SKM-1 treated with dmso at 0.1 percent for 144 hours (cell line): ENCODE data around the gene GGCX.

Source experiments
- DNase-seq: peaks from one replicate; lab custom pipeline; 2025; ENCODE audit not compliant: unreplicated experiment; lab: John Stamatoyannopoulos, UW

The GGCX gene

GRCh38 chr2:85542777-85543176 lies 18.5 kb downstream of the GGCX start:
- no peak for DNase-seq

DNA sequence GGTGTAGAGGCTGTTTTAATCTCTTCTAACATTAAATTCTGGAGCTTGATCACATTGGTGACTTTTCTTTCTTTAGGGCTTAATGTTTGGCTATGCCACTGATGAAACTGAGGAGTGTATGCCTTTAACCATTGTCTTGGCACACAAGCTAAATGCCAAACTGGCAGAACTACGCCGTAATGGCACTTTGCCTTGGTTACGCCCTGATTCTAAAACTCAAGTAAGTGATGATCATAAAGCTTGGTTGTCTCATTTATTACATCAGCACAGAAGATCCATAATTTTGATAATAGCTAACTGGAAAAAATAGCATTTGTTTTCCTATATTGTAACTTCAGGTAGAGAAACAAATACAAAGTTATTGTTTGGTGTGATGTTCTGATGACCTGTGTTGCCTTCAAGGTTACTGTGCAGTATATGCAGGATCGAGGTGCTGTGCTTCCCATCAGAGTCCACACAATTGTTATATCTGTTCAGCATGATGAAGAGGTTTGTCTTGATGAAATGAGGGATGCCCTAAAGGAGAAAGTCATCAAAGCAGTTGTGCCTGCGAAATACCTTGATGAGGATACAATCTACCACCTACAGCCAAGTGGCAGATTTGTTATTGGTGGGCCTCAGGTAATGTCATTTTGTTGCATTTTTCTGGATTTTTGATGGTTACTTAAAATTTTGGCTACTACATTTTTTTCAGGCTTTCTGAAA lies 19.4 kb downstream of the GGCX start:
- DNase-seq = no peak

DNA sequence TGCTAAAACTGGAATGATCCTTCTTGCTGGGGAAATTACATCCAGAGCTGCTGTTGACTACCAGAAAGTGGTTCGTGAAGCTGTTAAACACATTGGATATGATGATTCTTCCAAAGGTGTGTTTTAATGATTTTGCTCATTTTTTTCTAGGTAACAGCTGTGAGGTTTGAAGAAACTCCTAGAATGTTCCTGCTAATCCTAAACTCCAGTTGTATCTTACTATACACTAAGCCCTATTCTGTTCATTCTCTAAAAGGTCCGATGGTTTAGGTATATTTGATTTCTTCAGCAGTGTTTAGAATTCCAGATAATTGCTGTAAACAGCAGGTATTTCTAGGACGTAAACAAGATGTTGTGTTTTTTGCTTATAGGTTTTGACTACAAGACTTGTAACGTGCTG lies 20.0 kb downstream of the GGCX start:
- no peak for DNase-seq

GRCh38 chr2:85540133-85540648 lies 21.1 kb downstream of the GGCX start:
- DNase-seq = peak; percentile 65

DNA sequence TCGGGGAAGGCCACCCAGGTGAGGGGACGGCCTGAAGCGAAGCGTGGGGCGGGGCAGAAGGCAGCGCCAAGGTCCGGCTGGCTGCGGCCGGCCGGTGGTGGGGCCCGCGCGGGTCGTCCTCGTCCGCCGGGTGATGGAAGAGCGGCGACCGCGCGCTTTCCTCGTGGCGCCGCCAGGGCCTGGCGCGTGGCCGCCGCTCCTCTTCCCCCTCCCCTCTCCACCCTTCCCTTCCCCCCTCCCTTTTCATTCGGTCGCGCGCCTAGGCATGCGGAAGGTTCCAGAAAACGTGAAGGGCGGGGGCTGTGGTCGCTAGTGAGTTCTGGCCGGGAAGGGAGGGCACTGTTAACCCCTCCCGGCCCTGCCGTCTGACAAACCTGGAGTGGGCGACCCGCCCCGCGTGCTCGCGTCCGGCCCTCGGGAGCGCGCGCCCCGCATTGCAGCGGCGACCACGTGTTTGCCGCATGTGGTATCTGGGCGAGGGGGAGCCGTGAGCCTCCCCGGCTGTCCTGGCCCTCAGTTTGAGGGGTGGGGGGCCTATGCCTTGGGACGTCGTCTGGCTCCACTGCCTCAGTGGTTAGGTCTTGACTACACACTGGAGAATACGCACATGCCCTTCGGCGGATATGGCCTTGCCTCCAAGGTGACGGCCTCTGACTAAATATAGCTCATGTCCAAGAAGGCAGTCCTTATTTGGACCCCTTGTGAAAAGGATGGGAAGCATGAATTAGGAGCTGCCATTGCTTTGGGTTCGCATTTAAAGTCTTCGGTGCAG lies 21.7 kb downstream of the GGCX start:
- DNase-seq = peak; percentile 73

DNA sequence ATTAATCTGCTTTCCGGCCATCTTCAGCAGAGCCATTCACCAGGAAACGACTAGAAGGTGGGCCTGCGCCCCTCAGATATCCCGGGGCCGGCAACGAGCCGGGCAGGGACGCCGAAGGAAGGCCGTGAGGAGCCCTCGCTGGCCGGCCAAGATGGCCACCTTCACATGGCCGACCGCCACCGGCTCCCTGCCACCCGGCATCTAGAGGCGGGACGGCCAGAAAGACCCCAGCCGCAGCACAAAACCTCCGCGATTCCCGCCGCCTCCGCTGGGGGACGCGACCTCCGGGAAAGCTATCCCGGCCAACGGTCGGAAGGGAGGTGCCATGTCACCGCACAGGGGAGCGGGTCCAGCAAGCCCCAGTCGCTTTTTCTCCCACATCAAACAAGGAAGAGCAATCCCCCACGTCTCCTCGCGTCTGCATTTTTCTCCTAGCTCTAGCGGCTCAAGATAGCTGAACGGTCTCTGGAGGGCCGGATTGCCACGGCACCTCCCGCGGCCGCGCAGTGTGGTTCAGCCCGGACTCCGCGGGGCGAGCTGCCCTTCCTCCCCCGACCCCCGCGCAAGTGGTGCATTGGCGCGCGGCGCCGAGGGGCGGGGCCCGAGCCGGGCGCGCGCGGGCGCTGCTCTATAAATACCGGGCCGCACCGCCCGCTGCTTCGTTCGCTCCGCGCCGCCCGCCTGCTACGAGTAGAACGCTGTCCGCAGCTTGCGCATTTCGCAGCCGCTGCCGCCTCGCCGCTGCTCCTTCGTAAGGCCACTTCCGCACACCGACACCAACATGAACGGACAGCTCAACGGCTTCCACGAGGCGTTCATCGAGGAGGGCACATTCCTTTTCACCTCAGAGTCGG lies 22.6 kb downstream of the GGCX start, which contains the start of gene MAT2A:
MAT2A (plus strand) TSS at position 662 of the 854 bp plus-strand sequence; CDS start at position 782, 120 bp downstream.
- DNase-seq = peak; percentile 96

- peak; percentile 35 for DNase-seq
These were observed 23.4 kb downstream of the GGCX start for GRCh38 chr2:85537600-85538506.

DNA sequence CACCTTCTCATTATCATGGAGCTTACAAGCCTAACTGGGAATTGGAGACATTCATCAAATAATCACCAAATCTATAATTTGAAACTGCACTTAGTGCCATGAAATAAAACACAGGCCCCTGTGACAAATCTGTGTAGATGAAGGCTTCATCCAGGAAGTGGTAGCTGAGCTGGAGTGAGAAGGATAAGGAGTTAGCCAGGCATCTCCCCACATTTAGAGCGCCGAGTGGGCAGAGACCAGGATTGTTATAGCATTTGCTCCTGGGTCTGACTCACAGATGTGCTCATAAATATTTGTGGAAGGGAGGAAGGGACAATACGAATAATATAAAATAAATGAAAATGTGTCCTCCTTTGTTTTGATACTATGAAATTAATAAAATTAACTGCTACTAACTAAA lies 24.8 kb downstream of the GGCX start:
- DNase-seq = no peak

DNA sequence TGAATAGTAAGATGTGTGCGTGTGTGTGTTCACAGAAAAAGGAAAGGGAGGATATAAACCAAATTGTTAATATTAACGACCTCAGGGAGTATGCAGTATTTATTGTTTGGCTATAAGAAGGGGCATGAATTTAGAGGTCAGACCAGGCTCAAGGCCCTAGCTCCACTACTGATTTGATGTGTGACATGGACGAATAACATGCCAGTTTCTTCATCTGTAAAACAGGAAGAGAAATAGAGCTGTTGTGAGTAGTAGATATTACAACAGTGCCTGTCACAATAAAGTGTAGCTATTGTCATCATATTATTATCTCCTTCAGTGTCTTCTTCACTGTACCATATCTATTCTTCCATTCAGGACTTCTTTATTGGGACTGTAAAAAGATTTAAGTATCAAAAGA lies 26.4 kb downstream of the GGCX start:
- peak; percentile 58 for DNase-seq

GRCh38 chr2:85534099-85534498 lies 27.2 kb downstream of the GGCX start:
- DNase-seq = no peak

DNA sequence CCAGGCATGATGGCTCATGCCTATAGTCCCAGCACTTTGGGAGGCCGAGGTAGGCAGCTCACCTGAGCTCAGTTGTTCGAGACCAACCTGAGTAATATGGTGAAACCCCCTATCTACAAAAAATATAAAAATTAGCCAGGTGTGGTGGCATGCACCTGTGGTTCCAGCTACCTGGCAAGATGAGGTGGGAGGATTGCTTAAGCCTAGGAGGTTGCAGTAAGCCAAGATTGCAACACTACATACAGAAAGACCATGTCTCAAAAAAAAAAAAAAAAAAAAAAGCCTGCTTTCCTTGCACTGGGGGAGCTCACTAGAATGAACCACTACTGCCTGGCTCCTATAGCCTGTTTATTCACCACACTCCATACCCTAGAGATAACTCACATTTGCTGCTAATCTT lies 29.7 kb downstream of the GGCX start:
- DNase-seq = no peak

DNA sequence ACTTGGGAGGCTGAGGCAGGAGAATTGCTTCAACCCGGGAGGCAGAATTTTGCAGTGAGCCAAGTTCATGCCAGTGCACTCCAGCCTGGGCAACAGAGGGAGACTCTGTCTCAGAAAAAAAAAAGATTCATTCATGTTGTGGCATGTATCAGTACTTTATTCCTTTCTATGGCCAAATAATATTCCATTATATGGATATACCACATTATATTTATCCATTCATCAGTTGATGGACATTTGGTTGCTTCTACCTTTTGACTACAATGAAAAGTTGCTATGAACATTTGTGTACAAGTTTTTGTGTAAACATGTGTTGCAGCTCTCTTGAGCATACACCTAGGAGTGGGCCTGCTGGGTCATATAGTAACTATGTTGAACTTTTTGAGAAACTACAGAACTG lies 31.5 kb downstream of the GGCX start:
- DNase-seq = no peak

DNA sequence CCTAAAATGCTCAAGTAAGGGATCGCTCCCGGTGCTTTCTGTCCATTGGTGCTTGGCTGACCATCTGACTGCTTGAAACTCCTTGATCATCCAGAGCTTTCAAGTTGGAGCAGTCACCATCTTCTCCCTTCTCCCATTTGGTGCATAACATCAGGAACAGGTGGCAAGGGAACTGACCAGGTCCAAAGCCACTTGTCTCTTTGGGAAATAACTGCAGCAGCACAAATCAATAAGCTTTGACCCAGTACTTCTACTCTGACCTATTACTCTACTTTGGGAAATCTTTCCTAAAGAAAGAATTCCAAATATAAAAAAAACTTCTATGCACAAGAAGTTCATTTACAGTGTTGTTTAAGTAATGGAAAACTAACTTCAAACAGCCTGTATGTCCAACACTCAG lies 32.9 kb downstream of the GGCX start:
- no peak for DNase-seq

DNA sequence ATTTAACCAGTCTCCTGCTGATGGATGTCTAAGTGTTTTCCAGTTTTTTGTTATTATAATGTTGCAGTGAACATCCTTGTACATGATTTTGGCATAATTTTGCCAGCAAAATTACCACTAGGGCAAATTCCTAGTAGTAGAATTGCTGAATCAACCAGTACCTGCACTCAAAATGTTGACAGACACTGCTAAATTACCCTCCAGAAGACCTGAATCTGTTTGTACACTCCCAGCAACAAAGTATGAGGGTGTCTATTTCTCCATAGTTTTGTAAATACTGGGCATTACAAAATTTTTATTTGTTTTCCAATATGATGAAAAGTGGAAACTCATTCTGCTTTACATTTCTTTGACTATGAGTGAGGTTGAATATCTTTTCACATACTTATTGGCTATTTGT lies 33.5 kb downstream of the GGCX start:
- no peak for DNase-seq

DNA sequence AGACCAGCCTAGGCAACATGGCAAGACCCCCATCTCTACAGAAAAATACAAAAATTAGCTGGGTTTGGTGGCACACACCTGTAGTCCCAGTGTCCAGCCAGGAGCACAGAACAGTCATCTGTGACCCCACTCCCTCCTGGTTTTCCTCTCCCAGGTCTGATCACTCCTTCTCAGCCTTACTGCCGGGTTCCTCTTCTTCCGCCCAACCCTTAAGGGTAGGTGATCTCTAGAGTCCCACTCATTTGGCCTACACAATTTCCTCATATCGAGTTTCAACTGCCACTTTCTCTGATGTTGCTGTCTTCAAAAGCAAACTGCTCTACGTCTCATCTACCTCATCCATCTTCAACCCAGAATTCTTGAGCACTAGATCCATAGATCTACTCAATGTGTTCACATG lies 35.7 kb downstream of the GGCX start:
- DNase-seq = peak; percentile 35

DNA sequence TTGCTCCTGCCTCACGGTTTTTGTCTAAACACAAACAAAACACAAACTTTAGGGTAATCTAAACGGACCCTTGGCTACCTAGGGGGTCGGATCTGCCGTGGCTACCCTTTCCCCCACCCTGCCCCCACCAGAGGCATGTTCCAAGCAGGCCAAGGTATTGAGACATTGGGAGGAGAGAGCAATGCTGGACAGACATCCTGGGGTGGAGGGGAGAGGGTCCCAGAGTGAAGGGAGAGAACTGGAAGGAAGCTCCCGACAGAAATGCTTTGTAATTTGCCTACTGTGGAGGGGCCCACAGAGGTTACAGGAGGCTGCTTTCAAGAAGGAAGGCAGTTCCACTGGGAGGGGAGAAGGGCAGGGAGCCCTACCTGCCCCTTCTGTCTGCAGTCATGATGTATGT lies 36.3 kb downstream of the GGCX start:
- no peak for DNase-seq

GRCh38 chr2:85524336-85524908 lies 36.9 kb downstream of the GGCX start:
- DNase-seq = peak; percentile 62

GRCh38 chr2:85523903-85524335 lies 37.4 kb downstream of the GGCX start:
- no peak for DNase-seq

DNA sequence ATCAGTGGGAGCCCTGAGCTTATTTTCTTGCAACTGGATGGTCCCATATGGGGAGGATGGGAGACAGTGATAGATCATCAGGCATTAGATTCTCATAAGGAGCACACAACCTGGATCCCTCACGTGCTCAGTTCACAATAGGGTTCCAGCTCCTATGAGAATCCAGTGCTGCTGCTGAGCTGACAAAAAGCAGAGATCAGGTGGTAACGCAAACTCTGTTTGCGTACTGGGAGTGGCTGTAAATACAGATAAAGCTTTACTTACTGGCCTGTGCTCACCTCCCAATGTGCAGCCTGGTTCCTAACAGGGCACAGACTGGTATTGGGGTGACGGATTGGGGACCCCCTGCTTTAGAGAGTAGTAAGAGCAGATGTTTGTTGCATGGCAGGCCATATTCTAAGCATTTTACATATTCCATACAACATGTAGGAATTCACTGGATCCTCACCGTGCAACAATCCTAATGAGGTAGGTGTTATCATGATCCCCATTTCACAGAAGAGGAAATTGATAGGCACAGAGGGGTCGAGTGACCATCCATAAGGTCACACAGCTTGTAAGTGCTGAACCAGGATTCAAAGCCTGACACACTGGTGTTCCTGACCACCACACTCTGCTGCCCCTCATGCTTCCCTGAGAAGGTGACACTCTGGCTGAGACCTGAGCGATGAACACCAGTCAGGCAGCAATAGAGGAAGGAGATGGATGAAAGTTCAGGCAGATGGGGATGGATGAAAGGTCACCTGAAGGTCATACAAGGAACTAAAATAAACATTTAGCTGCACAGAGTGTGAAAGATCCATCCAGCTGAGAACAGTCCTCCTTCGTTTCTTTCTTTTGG lies 38.0 kb downstream of the GGCX start:
- DNase-seq = no peak
